Activated T-cell treated with anti-CD3 and anti-CD28 coated beads for 4 hours (primary cell): Measurements from ENCODE around the gene MIDN.

Experiments
- DNase-seq: peaks from one replicate; pipeline ENCODE4 v3.0.0-alpha.2; 2020

The MIDN gene

GRCh38 chr19:1271528-1272422 lies 23.4 kb downstream of the MIDN start:
- no peak for DNase-seq

GRCh38 chr19:1272423-1273262 lies 24.3 kb downstream of the MIDN start:
- no peak for DNase-seq

DNA sequence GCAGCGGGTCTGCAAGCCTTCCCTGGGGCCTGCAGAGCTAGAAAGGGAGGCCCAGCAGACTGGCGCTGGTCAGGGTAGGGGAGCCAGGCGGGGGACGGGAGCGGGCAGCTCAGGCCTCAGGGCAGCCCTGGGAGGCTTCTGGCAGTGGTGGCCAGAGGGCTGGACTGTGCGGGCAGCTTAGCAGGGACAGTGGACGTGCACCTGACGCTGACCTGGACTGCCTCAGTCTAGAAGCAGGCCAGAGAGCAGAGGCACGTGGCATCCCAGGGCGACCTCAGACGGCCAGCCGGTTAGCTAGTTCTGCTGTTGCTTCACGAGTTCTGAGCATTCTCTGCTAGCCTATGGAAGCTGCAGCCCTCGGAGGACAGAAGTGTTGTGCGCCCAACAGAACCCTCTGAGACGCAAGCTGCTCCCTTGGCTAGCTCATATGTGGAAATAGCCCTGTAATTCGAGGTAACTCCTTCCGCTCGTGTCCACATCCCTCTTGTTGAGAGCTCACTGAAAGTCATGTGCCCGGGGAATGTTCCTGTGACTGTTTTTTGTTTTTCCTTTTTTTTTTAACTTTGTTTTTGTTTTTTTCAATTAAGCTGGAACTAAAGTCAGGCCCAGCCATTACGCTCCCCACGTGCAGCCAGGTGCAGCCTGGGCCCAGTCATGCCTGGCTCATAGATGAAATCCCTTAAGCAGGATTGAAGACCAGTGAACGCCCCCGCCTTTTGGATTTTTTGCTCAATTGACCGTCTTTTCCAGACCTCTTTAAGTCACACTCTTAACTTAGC lies 25.1 kb downstream of the MIDN start:
- no peak for DNase-seq

DNA sequence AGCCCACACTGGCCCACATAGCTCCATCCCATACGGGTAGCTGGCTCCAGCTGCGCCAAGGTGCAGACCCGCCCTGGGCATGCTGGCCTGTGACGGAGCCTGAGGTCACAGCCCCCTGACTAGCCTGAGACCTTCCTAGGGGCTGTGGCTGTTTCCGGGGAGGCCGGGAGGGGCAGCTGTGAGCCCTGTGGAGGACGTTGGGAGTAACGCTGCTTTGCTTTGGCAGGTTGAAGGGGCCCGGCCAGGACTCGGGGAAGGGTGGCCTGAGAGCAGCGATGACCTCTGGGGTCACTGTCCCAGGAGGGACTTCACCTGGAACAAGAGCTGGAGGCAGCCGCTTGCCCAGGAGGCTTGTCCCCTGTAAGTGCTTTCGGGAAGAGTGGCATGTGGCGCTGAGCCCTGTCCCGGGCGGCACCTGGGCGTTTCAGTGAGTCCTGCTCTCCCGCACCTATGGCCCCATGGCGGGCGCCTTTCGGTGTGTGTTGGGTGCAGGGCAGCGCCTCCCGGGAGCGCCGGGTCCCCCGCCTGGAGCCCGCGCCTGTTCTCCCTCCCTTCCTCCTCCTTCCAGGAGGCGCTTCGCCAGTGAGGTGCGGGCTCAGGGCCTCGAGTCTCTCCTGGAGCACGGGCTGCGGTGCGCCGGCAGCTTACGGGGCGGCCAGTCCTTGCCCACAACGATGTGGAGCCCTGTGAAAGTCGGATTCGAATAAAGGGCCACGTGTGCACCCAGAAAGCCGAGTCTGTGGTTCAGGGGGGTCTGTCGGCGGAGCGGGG lies 25.9 kb downstream of the MIDN start:
- DNase-seq, result no peak

DNA sequence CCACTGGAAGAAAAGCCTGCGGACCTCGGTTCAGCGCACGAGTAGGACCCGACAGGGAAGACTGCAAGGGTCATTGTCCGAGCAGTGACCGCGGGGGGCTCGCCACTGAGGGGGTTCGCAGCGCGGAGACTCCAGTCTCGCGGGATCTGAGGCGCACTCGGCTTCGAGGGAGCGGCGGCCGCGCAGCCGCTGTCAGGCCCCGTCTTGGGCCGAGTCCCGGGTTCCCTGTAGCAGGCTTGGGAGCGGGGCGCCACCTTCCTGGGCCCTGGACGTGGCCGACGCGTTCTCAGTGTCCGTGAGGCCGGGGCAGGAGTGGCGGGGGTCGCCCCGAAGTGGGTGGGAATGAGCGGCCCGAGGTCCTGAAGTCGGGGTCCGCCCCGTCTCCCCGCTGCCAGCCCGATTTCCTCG lies 26.5 kb downstream of the MIDN start:
- DNase-seq, result no peak

DNA sequence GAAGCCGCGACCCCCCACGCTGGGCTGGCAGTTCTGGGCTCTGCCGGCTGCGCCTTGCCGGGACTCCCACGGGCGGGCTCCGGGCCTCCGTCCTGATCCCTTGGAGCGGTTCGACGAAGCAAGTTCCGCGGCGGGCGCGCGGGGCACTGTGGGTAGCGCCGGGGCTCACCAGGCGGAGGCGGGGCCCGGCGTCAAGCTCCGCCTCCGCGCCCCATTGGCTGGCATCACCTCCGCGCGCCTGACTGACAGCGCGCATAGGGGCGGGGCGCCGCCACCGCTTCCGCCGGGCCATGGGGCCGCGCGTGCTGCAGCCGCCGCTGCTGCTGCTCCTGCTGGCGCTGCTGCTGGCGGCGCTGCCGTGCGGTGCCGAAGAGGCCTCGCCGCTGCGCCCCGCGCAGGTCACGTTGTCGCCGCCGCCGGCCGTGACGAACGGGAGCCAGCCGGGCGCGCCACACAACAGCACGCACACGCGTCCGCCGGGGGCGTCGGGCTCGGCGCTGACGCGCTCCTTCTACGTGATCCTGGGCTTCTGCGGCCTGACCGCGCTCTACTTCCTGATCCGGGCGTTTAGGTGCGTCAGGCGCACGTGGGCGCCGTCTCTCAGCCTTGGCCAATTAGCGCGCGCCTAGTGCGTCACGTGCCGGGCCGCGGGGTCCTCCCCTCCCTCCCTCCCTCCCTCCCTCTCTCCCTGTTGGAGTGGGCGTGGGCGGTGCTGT lies 27.0 kb downstream of the MIDN start, which contains the start of gene FAM174C:
TSS of gene FAM174C (plus strand) at position 271 of the 716 bp plus-strand sequence. CDS start at position 291, 20 bp downstream.
- DNase-seq, result peak; percentile 96

DNA sequence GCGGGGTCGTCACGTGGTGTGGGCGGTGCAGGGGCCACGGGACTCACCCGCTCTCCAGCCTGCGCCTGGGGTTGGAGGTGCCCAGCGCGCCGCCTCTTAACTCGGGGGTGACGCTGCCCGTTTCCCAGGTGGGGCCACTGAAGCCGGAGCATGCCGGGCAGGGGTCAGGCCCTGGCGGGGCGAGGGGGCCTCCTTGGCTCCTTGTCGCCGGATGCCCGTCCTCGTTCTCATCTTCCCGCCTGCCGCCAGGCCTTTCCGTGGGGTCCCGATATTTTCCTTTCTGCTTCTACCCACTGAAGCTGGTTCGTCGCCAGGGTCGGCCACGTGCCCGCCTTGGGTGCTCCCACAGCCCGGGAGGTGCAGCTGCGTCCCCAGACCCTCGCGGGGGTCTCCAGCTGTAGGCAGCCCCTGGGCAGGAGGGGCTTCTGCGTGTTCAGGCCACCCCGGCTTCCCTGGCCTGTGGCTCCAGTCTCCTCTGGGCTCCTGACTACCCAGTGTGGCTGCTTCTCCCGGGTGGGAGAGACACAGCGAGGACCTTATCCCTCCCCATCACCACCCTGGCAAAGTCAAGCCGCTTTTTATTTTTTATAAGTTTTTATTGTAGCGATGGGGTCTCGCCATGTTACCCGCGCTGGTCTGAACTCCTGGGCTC lies 27.7 kb downstream of the MIDN start:
- no peak for DNase-seq

- no peak for DNase-seq
These were observed 28.2 kb downstream of the MIDN start for GRCh38 chr19:1276628-1277022.

DNA sequence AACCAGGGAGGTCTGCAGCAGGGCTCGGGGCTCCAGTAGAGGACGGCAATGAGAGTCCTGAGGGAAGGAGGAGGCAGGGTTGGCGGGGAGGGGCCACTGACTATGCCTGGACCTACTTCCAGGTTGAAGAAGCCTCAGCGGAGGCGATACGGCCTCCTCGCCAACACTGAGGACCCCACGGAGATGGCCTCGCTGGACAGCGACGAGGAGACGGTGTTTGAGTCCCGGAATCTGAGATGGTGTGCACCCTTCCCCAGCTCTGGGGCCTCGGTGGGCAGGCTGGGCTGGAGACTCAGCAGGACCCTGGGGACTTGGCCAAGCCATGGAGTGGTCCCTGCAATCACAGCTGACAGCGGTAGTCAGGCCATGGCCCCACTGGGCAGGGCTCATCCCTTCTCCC lies 28.7 kb downstream of the MIDN start:
- no peak for DNase-seq

DNA sequence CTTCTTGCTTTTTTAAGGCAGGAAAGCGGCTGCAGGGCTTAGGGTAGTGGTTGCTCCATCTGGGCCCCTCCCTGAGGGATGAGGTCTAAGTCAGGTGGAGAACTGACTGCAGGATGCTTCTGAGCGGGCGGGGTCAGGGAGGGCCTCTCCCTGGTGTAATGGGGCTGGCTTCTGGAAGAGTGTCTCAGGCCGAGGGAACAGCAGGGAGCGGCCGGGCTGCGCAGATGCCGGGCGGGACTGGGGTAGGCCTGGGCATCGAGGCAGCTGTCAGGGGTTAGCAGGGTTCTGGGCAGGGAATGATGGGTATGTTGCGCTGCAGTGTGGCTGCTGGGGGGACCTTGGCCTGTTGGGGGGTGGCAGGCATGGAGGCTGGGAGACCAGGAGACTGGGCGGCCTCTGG lies 29.7 kb downstream of the MIDN start:
- DNase-seq, result no peak

- DNase-seq, result no peak
These were observed 30.6 kb downstream of the MIDN start for GRCh38 chr19:1278713-1279660.

GRCh38 chr19:1279782-1280341 lies 31.5 kb downstream of the MIDN start:
- peak; percentile 57 for DNase-seq

GRCh38 chr19:1280636-1281568 lies 32.5 kb downstream of the MIDN start:
- no peak for DNase-seq

DNA sequence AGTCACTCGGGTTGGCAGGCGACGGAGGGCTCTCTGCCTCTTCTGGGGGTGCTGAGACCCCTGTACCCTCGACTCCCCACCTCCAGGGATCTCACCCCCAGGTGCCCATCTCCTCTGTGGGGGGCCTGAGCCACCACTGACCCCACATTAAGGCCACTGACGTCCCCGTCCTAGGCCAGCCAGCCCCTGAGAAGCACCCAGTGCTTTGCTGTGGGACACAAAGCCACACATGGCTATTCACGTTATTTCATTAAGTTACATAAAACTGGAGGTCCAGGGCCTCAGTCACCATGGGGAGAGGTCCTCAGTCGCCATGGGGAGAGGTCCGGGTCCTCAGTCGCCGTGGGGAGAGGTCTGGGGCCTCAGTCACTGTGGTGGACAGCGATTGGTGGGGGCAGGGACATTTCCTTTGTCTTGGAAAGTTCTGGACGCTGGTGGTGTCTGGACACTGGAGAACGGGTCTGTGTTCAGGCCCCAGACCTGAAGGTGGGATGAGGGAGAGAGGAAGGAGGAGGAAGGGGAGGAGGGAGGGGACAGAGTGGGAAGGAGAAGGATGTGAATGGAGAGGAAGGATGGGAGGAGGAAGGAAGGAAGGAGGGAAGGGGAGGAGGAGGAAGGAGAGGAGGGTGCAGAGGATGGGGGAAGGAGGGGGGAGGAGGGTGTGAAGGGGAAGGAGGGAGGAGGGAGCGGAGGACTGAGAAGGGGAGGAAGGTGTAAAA lies 33.3 kb downstream of the MIDN start:
- DNase-seq, result no peak

DNA sequence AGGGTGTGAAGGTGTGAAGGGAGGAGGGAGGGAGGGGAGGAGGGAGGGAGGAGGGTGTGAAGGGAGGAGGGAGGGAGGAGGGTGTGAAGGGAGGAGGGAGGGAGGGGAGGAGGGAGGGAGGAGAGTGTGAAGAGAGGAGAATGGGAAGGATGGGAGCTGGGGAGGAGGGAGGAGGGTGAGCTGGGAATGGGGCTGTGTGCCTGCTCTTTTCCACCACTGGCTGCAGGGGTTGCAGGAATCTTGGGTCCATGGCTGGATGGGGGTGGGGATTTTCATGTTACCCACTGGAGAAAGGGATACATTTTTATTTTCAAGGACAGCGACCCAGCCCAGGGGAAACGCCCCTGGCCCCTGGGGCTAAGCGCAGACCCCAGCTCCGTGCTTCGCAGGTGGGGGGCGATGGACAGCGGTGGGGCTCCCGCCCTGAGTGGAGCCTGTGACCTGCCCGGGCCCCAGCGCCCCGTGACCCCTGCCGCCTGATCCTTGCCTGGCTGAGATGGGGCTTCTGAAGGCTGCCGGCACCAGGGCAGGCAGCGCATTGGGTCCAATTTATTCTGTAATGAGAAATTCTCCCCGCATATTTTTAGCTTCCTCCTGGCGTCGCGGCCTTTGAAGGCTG lies 34.3 kb downstream of the MIDN start:
- no peak for DNase-seq

- no peak for DNase-seq
These were observed 35.0 kb downstream of the MIDN start for GRCh38 chr19:1283207-1283916.
